ENCODE results near the gene VSNL1. TPM values are rescaled to one million over a fixed set of nuclear protein-coding genes. Genes with fewer than 3 reads are reported as not detected.

VSNL1 gene
- polyA plus RNA-seq, 1 of the 3 experiments (the other 2 are of a cell fraction): 1.3 TPM

DNA sequence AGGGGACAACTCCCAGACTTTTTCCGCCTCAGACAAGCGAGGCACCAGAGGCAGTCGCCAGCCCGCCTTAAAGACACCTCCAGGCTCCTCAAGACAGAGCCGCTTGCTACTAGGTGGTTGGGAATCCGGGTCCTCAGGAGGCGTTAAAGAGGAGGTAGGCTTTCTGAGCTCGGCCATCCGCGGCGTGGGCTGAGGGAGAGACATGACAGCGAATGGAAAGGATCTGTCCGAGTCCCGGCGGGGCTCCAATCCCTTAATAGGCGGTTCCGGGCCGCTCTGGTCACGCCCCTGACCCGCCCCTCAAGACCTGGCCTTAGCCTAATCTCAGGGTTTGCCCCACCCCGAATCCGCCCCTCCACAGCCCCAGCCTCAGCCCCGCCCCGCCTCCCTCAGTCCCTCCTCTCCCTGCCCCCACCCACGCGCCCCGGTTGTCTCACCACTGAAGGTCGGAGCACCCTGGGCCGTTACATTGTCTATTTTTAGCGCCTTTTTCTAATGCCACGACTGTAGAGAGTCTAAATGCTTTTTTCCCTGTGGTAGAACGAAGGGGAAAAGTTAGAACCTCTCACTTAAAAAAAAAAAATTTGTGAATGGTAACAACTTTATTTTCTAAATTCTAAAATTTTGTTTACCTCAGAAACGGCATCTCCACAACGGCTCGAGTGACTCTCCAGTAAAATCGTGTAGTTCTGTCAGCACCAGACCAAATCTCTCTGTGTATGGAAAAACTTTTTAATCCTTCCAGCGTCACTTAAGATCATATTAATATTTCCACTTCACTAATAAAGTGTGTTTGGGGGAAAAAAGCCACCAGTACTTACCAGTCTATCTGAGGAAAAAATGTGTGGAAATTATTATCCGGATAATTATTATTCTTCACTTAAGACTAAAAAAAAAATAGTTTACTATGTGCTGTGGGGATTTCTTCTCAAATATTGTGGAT lies 22.0 kb upstream of the VSNL1 start, which contains the start of gene RAD51AP2:
RAD51AP2 (minus strand) TSS at position 229 of the 943 bp plus-strand sequence; CDS start at position 204, 25 bp downstream.
- H3K27ac ChIP-seq (ENCODE audit: low read depth in 2 of 2, low read length in 1 of 2): no peak within 1 kb of the TSS
- H3K79me2 ChIP-seq (ENCODE audit: insufficient read depth): no peaks in the 10 kb centered on the region
- H3K9me3 ChIP-seq: no peaks in the 10 kb centered on the region
- DNase-seq: peak; percentile 92
- peak within 1 kb of the TSS; percentile 60 to 61 for H3K4me3 ChIP-seq (ENCODE audit: low read depth in 2 of 2, low read length in 1 of 2)
- no peaks in the 10 kb centered on the region for H3K27me3 ChIP-seq (ENCODE audit: insufficient read depth)
- ChIA-PET CTCF (interaction anchor here (1.1 to 1.4 kb wide), 5 partner anchors 12 to 209 kb away, joined by 3 read pairs; no protein-coding TSS in a partner anchor), POLR2A (no interaction called here)
- H3K9me2 ChIP-seq: no peaks in the 10 kb centered on the region
- peaks cover 6% of the 10 kb centered on the region in 2 experiments; a peak in 3 of 4 replicates for H3K4me1 ChIP-seq (ENCODE audit: control insufficient read depth in 1 of 2, insufficient read depth in 2 of 2, low read depth in 1 of 2, low read length in 1 of 2)
- H3K9ac ChIP-seq: peak within 1 kb of the TSS; percentile 30
- no peaks in the 10 kb centered on the region for H4K20me1 ChIP-seq (ENCODE audit: insufficient read depth)
- H2AFZ ChIP-seq (ENCODE audit: low read depth): peak within 1 kb of the TSS; percentile 82
- peak within 1 kb of the TSS; percentile 80 for H3K4me2 ChIP-seq
- 3% methylated on average over 34 of the region's 38 CpGs for WGBS (ENCODE audit: low lambda C conversion rate)
- H3F3A ChIP-seq (replicated peaks; ENCODE audit: insufficient read depth): peaks cover 9% of the 10 kb centered on the region
- H3K36me3 ChIP-seq (replicated peaks in 1 of 2; ENCODE audit: control insufficient read depth in 1 of 2, insufficient read depth in 2 of 2, low read length in 1 of 2): no peaks in the 10 kb centered on the region
- TF ChIP-seq JUND (IDR thresholded peaks at IDR 0.05) (no peak), EP300 (IDR thresholded peaks at IDR 0.05; ENCODE audit: borderline replicate concordance in 1 of 2, low read depth in 1 of 2, low read length in 1 of 2) (no peak), SMC3 (IDR thresholded peaks at IDR 0.05; ENCODE audit: low read depth, low read length) (no peak), GATA2 (CRISPR knock-in tag; IDR thresholded peaks at IDR 0.05) (no peak), FOXM1 (IDR thresholded peaks at IDR 0.05; ENCODE audit: low read depth) (no peak), FOXJ3 (CRISPR knock-in tag; IDR thresholded peaks at IDR 0.05) (no peak), MXI1 (IDR thresholded peaks at IDR 0.05; ENCODE audit: low read depth, low read length) (peak; percentile 89), RXRA (IDR thresholded peaks at IDR 0.05; ENCODE audit: borderline replicate concordance, low read depth) (no peak), RFX5 (IDR thresholded peaks at IDR 0.05; ENCODE audit: low read length) (no peak), CHD2 (IDR thresholded peaks at IDR 0.05; ENCODE audit: low read length, partially characterized antibody) (peak; percentile 93), RAD21 (IDR thresholded peaks at IDR 0.05; ENCODE audit: low read length) (no peak), NRF1 (IDR thresholded peaks at IDR 0.05; ENCODE audit: low read depth, low read length) (no peak), POLR2AphosphoS5 (IDR thresholded peaks at IDR 0.05; ENCODE audit: low read depth, low read length) (peak; percentile 55), ELF1 (IDR thresholded peaks at IDR 0.05) (no peak), NFIC (IDR thresholded peaks at IDR 0.05; ENCODE audit: borderline replicate concordance) (no peak), EZH2phosphoT487 (IDR thresholded peaks at IDR 0.05; ENCODE audit: borderline replicate concordance, low read depth) (no peak), TCF12 (IDR thresholded peaks at IDR 0.05) (no peak), YY1 (IDR thresholded peaks at IDR 0.05; ENCODE audit: low read depth) (no peak), SIN3A (IDR thresholded peaks at IDR 0.05; ENCODE audit: borderline replicate concordance, low read depth, low read length) (no peak)
- TF ChIP-seq, protein P1, sequence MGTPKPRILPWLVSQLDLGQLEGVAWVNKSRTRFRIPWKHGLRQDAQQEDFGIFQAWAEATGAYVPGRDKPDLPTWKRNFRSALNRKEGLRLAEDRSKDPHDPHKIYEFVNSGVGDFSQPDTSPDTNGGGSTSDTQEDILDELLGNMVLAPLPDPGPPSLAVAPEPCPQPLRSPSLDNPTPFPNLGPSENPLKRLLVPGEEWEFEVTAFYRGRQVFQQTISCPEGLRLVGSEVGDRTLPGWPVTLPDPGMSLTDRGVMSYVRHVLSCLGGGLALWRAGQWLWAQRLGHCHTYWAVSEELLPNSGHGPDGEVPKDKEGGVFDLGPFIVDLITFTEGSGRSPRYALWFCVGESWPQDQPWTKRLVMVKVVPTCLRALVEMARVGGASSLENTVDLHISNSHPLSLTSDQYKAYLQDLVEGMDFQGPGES (IDR thresholded peaks at IDR 0.05; ENCODE audit: low read depth, low read length): no peak
- TF ChIP-seq, protein P2, sequence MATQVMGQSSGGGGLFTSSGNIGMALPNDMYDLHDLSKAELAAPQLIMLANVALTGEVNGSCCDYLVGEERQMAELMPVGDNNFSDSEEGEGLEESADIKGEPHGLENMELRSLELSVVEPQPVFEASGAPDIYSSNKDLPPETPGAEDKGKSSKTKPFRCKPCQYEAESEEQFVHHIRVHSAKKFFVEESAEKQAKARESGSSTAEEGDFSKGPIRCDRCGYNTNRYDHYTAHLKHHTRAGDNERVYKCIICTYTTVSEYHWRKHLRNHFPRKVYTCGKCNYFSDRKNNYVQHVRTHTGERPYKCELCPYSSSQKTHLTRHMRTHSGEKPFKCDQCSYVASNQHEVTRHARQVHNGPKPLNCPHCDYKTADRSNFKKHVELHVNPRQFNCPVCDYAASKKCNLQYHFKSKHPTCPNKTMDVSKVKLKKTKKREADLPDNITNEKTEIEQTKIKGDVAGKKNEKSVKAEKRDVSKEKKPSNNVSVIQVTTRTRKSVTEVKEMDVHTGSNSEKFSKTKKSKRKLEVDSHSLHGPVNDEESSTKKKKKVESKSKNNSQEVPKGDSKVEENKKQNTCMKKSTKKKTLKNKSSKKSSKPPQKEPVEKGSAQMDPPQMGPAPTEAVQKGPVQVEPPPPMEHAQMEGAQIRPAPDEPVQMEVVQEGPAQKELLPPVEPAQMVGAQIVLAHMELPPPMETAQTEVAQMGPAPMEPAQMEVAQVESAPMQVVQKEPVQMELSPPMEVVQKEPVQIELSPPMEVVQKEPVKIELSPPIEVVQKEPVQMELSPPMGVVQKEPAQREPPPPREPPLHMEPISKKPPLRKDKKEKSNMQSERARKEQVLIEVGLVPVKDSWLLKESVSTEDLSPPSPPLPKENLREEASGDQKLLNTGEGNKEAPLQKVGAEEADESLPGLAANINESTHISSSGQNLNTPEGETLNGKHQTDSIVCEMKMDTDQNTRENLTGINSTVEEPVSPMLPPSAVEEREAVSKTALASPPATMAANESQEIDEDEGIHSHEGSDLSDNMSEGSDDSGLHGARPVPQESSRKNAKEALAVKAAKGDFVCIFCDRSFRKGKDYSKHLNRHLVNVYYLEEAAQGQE (IDR thresholded peaks at IDR 0.05; ENCODE audit: low read depth, low read length): no peak
- TF ChIP-seq, protein P3, sequence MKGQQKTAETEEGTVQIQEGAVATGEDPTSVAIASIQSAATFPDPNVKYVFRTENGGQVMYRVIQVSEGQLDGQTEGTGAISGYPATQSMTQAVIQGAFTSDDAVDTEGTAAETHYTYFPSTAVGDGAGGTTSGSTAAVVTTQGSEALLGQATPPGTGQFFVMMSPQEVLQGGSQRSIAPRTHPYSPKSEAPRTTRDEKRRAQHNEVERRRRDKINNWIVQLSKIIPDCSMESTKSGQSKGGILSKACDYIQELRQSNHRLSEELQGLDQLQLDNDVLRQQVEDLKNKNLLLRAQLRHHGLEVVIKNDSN (IDR thresholded peaks at IDR 0.05; ENCODE audit: borderline replicate concordance, low read depth): no peak
- TF ChIP-seq, protein P4, sequence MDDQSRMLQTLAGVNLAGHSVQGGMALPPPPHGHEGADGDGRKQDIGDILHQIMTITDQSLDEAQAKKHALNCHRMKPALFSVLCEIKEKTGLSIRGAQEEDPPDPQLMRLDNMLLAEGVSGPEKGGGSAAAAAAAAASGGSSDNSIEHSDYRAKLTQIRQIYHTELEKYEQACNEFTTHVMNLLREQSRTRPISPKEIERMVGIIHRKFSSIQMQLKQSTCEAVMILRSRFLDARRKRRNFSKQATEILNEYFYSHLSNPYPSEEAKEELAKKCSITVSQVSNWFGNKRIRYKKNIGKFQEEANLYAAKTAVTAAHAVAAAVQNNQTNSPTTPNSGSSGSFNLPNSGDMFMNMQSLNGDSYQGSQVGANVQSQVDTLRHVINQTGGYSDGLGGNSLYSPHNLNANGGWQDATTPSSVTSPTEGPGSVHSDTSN (IDR thresholded peaks at IDR 0.05): peak; percentile 95
- TF ChIP-seq, protein P5, sequence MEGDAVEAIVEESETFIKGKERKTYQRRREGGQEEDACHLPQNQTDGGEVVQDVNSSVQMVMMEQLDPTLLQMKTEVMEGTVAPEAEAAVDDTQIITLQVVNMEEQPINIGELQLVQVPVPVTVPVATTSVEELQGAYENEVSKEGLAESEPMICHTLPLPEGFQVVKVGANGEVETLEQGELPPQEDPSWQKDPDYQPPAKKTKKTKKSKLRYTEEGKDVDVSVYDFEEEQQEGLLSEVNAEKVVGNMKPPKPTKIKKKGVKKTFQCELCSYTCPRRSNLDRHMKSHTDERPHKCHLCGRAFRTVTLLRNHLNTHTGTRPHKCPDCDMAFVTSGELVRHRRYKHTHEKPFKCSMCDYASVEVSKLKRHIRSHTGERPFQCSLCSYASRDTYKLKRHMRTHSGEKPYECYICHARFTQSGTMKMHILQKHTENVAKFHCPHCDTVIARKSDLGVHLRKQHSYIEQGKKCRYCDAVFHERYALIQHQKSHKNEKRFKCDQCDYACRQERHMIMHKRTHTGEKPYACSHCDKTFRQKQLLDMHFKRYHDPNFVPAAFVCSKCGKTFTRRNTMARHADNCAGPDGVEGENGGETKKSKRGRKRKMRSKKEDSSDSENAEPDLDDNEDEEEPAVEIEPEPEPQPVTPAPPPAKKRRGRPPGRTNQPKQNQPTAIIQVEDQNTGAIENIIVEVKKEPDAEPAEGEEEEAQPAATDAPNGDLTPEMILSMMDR (IDR thresholded peaks at IDR 0.05): no peak
- TF ChIP-seq, protein P6, sequence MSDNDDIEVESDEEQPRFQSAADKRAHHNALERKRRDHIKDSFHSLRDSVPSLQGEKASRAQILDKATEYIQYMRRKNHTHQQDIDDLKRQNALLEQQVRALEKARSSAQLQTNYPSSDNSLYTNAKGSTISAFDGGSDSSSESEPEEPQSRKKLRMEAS (IDR thresholded peaks at IDR 0.05; ENCODE audit: low read depth): peak; percentile 57; the same call in 1 of the 2 replicates

All from SK-N-SH (cell line).